GM19238 (cell line): Measurements from ENCODE around the gene RGS5.

Experiments
- DNase-seq: peaks from one replicate; pipeline ENCODE4 v3.0.0; 2011; ENCODE audit warnings: low spot score; ENCODE audit not compliant: insufficient read length

Gene RGS5

GRCh38 chr1:163145435-163145834 lies 57.3 kb downstream of the RGS5 start:
- DNase-seq, result no peak

GRCh38 chr1:163144418-163144817 lies 58.3 kb downstream of the RGS5 start:
- no peak for DNase-seq

GRCh38 chr1:163142152-163142551 lies 60.6 kb downstream of the RGS5 start:
- DNase-seq, result no peak

- DNase-seq, result no peak
Measured at GRCh38 chr1:163141556-163141955, 61.2 kb downstream of the RGS5 start.

DNA sequence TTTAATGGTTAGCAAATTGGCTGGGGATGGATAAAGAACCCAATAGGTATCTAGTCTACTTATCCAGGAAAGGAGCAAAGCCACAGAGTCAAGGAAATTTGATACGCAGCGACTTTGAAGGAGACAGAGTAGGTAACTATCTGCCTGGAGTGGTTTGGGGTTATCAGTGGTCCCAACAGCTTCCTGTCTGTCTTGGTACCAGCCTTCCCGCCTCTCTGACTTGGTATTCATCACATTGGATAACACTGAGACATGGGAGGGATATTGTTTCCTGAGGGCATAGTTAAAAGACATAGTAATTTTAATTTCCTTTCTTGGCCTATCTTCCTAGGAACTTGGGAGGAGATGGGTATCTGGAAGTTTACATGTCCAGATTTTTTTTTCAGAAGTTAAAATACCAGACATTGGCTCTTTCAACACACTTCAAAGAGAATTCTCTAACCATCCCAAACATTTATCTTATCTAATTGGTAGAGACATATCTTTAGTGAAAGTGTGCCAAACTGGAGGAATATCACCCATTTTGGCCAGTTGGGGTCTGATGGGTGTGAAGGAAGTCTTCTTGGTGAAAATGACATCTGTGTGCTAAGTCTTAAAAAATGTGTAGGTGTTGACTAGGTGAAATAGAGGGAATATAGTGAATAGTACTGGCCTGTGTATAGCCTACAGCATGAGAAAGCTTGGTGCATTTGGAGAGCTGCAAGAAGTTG lies 65.0 kb downstream of the RGS5 start:
- DNase-seq, result no peak

- DNase-seq, result no peak
Measured at GRCh38 chr1:163131981-163132380, 70.7 kb downstream of the RGS5 start.

DNA sequence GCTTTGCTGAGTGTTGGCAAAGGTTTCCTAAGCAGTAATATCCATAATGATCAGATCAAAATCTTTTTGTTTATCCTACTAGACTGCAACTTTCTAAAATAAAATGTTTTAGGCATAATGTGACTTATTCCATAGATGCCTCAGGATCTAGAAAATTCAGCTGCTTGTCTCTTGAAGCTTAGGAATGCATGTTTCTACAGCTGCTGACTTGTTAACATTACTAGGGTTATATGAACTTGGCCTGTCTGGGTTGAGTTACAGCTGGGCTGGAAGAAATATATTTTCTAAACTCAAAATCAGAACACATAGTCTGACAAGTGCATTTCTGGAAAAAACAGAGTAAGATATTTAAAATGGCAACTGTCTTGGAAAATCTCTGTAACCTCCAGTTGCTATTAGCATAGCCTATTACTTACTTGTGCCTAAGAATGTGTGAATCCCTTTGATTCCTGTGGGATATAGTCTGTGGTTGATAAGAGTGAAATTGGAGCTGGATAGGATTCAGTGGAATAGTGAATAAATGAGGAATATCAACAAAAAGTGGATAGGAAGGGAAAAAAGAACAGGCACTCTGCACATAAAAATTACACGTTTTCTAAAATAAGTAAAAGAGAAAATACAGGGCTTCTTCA lies 72.4 kb downstream of the RGS5 start:
- DNase-seq, result no peak

DNA sequence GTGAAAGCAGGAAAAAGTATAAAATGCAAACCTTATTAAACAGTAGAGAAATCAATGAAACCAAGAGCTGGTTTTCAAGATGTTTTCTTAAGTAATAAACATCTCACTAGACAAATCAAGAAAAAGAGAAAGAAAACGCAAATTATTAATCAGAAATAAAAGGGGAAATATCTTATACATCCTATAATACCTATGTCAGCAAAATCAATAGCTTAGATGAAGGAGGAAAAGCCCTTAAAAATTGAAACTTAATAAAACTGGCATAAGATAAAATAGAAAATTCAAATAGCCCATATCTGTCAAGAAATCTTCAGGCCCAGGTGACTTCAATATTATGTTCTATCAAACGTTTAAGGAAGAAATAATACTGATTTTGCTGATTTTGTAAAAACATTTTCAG lies 74.4 kb downstream of the RGS5 start:
- no peak for DNase-seq

DNA sequence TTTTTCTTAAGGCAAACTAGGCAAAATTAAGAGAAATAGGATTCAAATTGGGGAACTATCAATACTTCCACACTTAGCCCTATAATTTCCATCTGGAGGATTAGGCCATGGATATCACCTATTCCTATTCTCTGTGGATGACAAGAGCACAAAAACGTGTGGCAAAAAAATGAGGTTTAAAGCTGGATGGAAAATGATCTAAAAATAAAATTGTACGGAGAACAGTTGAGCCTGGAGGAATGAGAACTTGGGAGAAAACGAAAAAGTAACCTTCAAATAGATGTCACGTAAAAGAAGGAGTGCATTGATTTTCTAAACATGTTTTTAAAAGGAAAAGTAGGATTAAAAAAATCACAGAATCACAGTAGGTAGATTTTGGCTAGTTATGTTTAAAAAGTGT lies 77.9 kb downstream of the RGS5 start:
- DNase-seq, result no peak

DNA sequence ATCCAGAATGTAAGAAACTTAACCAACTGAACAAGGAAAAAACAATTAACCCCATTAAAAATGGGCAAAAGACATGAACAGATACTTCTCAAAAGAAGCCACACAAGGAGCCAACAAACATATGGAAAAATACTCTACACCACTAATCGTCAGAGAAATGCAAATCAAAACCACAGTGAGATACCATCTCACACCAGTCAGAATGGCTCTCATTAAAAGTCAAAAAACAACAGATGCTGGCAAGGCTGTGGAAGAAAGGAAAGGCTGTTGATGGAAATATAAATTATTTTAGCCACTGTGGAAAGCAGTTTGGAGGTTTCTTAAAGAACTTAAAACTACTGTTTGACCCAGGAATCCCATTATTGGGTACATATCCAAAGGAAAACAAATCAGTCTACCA lies 82.3 kb downstream of the RGS5 start:
- DNase-seq, result no peak

- DNase-seq, result no peak
Measured at GRCh38 chr1:163119707-163120106, 83.0 kb downstream of the RGS5 start.

- no peak for DNase-seq
Measured at GRCh38 chr1:163115887-163116286, 86.8 kb downstream of the RGS5 start.

DNA sequence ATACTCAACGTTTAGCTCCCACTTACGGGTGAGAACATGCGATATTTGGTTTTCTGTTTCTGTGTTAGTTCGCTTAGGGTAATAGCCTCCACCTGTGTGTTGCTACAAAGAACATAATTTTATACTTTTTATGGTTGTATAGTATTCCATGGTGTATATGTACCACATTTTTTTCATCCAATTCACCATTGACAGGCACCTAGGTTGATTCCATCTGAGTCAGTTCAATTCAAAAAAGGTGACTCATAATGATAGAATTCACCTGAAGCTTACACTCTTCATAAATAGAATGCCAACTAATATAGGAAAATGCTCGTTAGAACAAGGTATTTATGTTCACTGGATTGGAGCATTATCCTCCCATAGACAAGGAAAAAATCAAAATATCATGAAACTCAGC lies 95.1 kb downstream of the RGS5 start:
- no peak for DNase-seq

DNA sequence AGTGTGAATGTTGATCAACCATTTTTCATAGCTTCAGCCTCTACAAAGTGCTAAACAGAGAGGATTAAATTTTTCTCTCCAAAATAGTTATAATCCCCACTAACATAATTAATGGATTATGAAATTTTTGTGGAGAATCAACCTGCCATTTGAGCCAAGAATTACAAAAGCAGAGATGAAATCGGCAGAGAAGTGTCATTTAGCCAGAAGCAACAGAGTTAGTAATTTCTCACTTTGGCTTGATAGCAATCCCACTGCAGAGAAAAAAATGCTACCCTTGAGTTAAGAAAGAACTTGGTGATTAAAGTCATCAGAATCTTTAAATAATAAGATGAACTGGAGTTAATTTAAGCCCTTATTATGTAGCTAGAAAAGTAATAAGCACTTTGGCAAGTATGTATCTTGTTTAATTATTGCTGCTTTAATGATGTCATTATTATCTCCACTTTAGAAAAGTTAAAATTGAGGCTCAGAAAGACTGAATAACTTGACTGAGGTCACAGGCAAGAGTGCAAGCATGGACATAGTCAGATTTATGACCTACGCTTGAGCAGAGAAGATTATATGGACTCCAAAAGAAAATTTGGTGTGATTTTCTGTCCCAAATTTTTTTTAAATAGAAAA lies 96.2 kb downstream of the RGS5 start:
- no peak for DNase-seq

DNA sequence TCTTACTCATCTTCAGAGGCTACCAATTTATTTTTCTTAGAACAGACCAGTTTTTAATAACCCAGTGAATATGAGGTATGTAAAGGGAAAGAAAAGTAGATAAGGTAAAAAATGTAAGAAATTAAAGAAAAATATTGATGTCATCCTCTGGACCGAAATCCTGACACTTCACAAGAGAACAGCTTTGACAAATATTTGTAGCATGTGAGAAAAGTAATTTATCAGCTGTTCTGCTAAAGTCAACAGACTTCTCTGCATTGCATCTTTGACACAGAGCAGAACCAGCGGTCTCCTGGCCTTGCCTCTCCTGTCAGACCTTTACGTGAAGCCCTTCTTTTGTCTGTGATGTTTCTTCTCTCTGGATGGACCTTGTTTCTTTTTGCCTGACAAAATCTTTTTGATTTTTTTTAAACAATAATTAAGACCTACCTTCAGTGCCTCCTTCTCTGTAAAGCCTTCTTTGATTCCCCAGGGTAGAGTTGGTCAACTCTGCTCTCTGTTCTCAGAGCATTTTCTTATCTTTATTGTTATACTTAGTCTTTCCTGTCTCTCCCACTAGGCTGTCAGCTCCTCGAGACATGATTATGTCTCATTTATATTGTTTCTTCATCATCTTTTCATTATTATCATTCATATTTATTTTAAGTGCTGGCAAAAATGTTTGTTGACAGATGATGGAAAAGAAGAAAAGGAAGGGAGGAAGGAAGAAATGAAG lies 98.2 kb downstream of the RGS5 start:
- DNase-seq, result no peak

DNA sequence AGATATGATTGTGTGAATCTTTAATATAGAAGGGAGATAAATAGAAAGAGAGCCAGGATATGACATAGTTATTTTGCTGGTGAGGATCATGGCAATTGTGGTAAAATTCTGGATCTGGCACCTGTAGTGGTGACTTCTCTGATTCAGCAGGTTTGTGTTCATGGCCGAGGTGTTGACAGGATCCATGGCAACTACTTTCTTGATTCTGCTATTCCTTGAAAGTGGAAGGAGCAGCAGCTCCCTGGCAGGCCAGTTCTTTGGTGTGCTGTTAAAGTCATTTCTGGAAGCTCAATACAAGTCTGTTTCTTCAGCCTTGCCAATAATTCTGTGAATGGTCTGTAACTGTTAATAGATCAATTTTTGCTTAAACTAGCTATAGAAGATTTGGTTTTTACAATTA lies 100.1 kb downstream of the RGS5 start:
- DNase-seq, result no peak

DNA sequence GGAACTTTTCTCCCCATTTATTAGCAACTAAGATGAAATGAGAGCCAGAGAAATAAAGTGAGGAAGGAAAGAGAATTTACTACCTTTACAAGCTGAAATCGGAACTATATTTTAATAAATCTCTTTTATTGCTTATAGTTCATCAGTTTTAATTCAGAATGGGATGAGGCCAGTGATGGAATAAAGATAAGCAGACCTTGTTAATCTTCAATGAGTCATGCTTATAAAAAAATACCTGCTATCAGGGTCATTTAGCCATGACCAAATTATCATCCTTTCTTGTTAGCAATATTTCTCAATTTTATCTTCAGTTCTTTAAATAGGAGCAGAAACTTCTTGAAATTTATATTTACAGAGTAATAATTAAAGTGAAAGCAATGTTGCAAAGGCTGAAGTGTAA lies 107.5 kb downstream of the RGS5 start:
- no peak for DNase-seq

DNA sequence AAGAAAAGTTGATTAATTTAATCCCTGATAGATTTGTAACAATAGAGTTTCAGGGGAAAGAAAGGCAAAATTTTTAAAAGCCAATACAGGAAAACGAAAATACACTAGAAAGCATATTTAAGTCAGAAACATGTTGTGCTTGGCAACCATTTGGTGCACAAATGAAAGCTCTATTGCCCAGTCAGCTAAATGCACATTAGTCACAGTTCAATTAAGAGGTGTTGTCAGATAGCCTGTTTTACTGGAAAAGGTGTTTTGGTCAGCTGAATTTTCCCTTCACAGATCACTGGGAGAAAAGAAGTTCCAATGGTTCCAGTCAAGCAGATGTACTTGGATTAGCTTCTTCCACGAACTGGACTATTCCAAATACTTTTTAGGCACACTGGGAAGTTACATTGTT lies 108.1 kb downstream of the RGS5 start:
- DNase-seq, result no peak

DNA sequence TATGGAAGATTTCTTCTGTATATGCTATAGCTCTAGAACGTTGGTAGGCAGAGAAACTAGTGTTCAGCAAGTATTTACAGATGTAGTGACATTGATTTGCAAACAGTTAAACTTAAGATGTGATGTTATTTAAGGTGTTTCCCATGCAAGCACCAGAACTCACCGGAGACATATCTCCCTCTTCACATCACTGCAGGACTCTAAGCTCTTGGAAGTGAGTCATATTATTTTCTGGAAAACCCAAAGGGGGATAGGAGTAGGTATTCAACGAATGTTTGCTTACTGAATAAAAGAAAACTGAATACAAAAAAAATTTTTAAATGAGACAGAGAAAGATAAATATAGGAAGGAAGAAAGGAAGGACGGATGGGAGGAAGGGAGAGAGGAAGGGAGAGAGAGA lies 108.5 kb downstream of the RGS5 start:
- no peak for DNase-seq

DNA sequence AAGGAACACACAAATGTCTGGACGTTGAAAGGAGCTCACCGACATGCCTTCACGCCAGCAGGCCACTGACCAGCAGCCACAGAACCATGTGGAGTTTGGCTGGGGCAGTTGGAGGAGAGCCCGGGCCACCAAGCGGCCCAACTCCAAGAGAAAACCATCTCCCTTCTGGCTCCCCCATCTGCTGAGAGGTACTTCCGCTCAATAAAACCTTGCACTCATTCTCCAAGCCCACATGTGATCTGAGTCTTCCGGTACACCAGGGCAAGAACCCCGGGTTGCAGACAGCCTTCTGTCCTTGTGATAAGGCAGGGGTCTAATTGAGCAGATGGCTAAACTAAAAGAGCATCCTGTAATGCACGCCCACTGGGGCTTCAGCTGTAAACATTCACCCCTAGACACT lies 109.1 kb downstream of the RGS5 start:
- no peak for DNase-seq

GRCh38 chr1:163093169-163093568 lies 109.5 kb downstream of the RGS5 start:
- no peak for DNase-seq
